Suppressor macrophage (primary cell): ENCODE data around the gene CCDC77.

Experiments
- DNase-seq, 4 experiments: peaks; one replicate each; pipeline ENCODE4 v3.0.0-alpha.2; 2020 to 2022

Gene CCDC77

DNA sequence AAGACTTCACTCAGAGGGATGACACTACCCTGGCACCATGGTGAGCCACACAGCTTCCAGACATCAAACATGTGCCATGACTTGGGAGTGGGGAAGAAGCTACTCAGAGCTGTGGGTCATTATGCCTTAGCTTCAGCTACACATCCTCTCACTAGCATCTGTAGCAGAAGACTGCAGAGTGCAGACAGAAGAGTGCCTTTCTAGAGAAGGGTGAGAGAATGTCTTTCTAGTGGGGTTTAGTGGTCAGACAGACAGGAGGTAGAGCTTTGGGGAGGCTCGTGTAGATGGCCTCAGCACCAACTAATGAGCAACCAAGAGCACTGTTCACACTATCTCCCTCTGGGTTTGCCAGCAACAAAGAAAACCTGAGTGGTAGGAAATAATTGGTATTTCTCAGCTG is 53.4 kb downstream of the CCDC77 start:
- no peak for DNase-seq

DNA sequence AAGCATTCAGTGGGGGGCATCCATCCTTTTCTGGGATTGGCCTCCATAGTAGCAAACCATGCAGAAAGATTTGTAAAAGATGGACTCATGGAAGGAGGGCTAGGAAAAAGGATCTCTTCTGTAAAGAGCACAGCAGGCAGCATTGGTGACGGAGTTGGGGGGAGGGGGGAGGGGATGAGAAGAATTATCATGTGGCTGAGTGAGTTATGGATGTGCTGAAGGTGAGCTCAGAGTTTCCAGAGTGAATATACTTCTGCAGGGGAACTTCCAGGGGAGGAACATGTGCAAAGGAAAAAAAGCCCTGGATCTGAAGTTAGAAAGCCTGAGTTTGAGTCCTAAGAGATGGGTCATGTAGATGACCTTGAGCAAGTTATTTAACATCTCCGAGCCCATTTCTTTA is 54.4 kb downstream of the CCDC77 start:
- DNase-seq = no peak

DNA sequence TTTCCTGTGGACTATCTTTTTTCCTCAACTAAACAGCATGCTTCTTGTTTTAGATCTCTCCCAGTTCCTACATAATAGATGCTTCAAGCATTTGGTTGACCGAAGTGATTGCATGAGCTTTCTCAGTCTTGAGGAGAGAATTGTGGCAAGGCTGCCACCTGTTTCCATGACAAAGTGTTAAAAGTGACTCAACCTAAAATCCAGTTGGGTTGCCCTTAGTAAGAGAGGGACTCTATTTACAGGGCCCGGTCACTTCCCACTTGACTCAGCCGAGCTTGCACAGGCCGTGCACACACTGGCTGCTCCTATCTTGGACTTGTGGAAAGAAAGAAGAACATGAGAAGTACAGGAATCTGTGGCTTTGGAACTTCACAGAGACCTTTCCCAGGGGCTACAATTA is 56.2 kb downstream of the CCDC77 start:
- no peak for DNase-seq

DNA sequence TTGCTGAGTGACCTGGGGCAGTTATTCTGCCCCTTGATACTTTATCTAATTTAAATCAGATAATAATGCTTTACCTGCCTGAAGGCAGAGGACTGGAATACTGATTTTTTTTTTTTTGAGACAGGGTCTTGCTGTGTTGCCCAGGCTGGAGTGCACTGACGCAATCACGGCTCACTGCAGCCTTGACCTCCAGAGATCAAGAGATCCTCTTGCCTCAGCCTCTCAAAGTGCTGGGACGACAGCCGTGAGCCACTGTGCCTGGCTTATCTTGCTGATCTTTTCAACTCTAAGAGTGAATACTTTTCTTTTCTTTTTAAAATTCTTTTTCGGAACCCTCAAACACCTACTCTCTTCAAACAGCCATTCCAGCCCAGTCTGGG is 57.6 kb downstream of the CCDC77 start:
- DNase-seq = no peak

DNA sequence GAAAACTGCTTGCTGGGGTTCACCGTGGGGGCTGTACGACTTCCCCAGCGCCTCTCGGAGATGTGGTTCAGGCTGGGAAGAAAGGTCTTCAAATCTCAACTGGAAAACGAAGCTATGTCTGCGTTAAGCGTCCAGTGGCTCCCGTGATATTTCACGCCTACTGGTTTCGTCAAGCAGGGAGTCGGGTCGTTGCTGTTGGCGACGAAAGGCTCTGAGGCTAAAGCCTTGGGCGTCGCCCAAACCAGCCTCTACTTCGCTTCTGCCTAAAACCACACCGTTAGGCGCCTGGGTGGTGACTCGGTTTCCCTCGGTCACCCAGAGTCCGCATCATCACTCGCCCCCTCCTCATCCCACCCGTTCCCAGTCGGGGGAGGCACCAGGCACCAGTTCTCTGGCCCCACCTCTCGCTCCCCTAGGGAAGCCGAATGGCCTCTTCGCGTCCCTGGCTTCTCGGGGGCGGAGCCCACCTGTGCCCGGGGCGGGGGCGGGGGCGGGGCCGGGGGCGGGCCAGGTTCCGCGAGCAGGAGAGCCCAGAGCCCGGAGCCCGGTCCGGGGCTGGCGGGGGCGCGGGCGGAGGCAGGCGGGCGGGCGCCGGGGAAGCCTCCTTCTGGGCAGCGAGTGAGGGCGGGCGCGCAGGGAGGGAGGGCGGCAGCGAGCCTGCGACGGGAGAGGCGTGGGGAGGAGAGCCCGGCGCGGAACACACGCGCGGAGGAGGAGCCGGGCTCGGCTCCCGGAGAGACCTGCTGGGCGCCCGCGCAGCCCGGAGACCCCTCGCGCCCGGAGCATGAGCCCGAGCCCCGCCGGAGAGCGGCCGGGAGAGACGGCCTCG is 58.2 kb downstream of the CCDC77 start, which contains the start of gene B4GALNT3:
Gene B4GALNT3, plus strand, starts transcription at position 510 of the 829 bp plus-strand sequence. CDS start 438 bp downstream, outside the sequence.
- peak; percentile 19 to 61 (median 41) for DNase-seq

DNA sequence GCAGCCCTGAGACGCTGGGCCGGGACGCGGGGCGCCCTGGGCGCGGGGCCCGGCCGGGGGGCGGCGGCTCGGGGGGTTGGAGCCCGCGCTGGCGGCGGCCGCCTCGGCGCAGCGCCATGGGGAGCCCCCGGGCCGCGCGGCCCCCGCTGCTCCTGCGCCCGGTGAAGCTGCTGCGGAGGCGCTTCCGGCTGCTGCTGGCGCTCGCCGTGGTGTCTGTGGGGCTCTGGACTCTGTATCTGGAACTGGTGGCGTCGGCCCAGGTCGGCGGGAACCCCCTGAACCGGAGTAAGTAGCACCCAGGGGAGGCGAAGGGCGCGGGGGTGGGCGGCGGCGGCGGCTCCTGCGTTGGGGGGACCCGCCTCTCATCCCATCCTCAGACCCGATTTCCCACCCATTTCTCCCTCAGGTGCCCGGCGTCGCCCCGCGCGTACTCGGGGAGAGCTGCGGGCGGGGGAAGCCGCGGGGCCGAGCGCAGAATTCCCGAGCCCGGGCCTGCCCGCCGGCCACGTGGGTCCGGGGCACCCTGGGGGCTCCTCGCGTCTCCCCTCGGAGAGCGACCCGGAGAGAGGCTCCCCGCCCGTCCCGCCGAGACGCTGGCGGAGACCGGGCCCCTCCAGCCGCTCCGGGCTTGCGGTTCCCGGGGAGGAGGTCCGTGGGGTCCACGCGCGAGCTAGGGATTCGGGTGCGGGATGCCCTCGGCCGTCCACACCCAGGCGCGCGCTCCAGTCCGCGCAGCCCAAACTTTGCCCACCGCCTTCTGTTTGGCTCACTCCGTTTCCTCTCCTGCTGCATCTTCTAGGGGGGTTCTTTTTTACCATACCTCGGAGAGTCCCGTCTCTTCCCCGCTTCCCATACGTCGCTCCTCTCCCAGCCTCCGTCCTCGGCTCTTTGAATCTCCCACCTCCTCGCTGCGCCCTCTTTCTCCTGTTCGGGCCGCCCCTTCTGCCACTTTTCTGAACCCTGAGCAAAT is 59.1 kb downstream of the CCDC77 start:
- DNase-seq = peak in 2 of 4 experiments; percentile 29 to 30

DNA sequence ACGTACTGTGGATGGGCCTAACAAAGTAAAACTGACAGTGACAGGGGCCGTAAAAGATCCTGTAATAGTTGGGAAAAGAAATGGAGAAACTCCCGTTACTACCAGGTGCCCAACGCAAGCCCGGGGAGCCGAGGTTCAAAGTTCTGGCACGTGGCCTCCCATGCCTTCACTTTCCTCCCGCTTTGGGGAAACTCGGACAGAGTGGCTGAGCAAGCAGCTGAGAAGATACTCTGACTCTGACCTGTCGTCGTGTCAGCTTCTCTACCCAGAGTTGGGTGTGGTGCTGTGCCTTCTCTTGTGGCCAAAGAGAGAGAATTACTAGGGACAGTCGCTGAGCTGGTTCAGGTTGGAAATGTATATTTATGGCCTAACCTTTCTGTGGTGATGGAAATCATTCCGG is 60.0 kb downstream of the CCDC77 start:
- DNase-seq = no peak

DNA sequence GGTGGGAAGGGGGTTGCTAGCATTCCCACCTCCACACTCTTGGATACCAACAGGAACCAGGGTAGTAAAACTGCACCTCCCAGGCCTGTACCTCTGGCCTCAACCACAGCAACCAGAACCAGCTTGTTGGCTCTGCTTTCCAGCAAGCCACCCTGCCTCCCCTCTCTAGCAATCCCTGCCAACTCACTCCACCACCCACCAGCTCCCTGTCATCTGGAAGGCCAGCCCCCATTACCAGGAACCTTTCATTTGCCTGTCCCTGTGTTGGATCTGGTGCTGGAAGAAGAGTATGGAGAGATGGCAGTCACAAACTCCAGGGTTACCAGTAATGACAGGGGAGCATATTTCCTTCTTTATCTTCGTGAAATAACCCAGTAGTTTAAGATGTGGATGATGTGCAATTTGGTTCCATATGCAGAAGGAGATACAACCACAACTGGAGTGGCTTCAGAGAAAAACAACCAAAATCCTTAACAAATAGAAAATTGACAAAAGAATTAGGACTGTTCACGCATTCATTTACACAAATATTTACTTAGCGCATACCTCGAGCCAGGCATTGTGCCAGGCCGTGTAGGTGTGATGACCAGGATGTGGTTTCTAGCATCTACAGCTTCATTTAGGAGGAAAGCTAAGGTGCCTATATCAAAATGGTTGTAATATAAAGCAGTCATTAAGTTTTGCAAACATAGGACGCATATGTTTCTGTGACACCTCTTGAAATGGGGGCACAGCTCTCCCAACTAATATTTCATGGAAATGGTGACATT is 61.7 kb downstream of the CCDC77 start:
- DNase-seq = no peak

DNA sequence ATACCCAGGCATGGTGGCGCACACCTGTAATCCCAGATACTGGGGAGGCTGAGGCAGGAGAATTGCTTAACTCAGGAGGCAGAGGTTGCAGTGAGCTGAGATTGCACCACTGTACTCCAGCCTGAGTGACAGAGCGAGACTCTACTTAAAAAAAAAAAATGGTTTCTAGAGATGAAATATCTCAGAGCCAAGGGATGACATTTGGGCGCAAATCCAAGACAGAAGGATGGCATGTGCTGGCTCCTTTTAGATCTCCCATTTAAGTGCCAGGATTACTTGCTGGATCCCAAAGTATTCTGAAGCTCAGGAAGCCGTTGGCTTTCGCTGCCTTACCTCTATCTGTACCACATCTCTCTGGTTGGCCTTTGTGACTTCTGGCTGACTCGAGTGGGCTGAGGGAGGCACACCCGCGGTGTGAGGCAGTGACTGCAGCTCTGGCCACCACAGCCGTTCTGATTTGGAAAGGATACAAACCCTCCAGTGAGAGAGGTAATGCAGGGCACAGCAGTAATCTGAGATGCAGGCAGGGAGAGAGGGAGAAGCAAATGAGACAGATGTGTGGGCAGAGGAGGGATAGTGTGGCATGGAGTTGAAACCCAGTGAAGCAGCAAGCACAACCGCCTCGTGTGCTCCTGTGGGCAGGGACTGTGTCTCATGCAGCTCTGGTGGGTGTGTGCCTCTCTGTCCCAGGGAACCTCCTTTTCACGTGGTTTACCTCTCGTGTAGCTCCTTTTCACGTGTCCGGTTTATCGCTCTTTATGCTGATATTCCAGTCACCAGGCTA is 63.2 kb downstream of the CCDC77 start:
- no peak for DNase-seq

DNA sequence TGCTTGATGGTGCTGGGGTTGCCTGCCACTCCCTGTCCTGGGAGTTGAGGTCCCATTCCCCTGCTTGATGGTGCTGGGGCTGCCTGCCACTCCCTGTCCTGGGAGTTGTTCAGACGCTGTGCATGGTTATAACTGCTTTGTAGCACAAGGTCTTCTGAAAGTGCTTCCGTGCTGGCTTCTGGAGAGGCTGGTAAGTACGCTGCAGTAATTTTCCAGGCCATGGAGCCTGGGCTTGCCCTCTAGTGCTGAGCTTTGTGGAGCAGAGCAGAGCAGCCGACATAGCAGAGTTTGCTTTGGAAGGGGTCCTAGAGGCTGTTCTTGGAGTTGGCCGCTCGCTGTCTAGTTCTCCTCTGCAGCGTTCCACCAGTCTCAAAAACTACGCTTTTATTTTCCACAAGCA is 64.6 kb downstream of the CCDC77 start:
- DNase-seq = no peak

DNA sequence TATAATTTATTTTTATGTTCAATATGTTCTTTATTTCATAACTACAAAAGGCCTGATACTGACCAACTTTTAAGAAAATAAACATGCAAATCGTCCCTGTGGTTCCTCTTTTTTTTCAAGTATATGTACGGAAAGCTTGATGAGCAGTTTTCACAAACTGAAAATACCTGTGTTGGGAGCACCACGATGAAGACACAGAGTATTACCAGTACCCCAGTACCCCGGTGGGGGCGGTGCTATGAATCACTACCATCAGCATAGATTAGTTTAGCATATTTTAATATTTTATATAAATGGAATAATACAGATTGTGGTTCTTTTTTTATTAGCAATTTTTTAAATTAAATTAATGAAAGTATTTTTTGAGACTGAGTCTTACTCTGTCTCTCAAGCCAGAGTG is 65.3 kb downstream of the CCDC77 start:
- DNase-seq = no peak

DNA sequence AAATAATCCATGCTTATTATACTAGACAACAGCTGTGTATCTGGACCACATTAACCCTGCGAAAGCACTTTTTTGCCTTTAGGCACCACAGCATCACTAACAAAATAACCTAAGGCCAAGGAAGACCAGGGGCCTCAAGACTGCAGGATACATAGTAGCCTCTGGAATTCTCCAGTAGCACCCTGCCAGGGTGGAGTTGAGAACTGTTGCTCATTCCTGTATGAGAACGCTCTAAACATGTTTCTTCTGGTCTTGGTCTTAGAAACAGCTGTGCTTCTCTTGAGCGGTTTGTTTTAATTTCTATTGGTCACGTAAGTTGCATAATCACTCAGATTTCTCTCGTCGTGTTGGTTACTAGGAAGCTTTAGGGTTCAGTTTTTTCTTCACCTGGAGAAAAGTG is 66.1 kb downstream of the CCDC77 start:
- no peak for DNase-seq

DNA sequence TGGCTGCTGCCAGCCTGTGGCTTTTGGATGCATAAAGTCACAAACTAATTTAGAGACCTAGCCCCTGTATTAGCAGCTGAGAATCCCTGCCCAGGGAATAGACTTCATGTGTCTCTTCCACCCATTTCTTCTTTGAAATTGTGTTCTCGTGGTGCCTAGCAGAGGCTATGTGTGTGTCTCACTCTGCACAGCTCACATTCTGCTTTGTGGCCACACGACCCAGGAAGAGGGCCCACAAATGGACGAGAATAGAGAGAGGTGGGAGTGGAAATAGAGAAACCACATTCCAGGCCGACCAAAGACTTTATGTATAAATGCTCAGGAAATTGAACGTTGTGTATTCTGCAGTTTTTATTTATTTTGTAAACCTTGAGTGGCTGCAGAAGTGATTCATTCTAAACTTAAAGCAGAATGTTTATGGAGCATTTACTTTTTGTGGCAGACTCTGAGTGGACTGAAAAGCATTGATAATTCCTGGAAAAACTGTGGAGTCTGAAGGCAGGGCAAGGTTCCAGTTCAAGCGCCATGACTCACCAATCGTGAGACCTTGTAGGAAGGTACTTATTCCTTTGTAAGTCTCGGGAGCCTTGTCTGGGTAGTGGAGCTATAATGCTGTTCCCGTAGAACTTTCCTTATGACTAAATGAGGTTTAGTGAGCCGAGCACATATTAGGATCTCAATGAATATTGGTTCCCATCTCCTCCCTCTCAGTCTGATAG is 67.4 kb downstream of the CCDC77 start:
- no peak for DNase-seq

DNA sequence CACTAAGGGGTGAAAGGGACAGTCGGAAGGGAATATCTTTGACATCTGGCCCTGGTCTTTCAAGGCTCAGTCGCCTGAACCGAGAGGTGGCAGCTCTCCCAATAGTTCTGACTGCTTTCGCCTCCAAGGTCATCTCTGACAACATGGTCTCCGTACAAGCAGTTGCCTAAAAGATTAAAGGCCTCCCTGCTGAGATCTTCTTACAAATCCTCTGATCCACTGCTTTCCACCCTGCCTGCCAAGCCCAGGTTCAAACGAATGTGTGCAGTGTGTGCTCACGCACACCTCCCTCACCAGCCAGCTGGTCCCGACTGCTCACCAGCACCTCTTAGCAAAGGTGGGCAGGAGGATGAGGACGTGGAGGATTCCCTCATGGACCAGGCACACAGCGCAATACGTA is 68.7 kb downstream of the CCDC77 start:
- DNase-seq = no peak

DNA sequence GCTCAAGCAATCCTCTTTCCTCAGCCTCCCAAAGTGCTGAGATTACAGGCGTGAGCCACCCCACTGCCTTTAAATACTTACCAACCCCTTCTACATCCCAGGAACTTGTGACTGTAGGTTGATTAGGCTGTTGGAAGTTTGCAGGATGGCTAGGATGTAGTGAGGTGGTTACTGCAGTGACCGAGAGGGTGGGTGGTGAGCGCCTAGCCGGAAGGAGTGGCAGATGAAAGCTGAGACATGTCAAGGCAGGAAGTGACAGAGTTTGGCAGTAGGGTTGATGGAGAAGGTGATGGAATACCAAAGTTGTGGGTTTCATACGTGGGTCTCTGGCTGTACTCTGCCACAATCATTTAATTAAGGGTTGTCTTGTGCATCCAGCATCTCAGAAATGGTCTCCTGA is 71.8 kb downstream of the CCDC77 start:
- DNase-seq = no peak

DNA sequence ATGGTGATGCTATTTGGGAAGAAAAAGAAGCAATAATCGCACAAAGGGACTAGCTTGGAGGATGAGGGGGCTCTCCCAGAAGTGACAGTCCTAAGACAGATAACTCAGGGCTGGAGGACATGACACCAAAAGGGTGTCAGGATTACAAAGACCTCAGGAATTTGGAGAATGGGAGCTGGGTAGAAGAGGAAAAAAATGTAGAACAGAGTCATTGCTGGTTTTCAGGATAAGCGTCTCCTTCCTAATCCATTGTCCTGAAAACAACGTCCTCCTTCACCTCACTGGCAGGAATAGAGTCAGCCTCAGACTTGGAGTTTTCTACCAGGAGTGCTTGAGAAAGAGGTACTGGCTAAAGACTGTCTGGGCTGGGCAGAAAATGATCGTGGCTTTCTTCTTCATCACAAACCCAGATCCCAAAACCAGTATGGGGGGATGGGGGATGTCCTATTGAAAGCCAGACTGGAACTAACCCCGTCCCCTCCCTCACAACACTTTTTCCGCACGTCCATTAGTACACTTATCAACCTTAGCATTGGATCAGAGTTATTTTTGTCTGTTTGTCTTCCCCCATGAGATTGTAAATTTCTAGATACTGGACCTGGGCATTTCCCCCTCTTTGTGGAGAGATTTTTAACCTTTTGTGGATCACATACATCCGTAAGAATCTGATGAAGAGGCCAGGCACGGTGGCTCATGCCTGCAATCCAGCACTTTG is 72.6 kb downstream of the CCDC77 start:
- no peak for DNase-seq

DNA sequence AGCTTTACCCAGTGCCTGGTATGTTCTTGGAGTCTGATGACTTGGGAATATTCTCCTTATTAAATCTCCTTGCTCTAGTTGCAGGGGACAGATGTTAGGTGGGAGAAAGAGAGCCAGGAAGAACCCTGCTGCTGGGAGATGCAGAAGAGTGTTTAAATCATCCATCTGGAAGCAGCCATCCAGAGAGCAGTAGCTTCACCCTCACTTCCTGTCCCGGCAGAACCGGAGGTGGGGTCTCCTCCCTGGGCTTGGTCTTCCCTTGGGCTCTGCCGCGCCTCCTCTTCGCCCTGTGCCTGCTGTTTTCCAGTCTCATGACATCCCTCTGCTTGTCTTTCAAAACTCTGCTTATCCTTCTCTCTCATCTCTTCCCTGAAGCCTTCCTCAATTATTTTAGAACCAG is 73.8 kb downstream of the CCDC77 start:
- no peak for DNase-seq

DNA sequence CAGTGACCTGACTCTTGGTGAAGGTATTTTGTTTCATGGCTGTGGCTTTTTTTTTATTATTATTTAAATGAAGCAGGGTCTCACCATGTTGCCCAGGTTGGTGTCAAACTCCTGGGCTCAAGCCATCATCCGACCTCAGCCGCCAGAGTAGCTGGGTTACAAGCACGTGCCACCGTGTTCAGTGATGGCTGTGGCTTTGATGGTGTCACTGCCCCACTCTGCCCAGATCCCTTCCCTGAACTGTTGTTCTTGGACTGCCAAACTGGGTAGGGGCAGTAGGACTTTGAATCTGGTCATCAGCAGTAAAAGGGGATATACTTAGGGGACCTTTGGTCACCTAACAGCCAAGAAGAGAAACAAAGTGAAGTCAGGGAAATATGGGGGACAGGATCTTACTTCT is 77.7 kb downstream of the CCDC77 start:
- DNase-seq = no peak

DNA sequence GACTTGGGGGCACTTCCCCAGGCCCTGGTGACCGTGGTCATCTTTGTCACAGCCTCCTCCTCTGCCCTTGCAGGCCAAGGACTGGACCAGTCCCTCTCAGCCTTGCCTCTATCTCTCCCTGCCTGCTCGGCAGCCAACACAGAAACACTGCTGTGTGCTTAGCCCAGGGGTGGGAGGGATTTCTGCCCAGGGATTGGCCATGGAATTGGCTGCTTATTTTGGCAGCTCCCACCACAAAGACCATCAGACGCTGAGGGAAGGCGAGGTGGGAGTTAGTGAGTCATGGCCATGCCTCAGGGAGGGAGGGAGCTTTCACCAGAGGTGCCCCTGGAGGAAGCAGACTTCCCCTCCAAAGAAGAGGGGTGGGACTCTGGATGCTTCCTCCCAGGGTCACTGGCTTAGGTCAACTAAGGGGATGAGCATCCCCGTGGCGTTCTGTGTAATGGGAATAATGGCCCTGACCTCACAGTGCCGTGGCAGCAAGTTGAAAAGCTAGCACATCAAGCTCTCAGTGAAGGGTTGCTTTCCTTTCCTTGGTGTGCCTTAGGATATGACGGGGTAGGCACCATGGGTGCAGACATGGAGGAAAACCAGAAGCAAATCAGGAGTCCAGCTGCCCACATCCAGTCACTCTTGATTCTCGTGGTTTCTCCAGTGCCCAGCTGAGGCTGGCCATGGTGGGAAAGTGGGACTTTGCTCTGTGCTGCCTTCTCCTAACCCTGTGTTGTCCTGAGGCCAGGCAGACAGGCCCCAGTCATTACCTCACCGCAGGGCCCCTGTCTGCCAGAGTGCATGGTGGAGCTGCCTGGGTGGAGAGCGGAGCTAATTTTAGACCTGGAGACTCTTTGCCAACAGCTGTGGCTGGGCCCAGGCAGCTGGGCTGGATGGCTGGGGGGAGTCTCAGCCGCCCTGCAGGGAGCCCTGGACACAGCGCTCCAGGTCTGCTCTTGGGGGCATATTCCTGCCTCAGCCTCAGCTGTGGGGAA is 79.7 kb downstream of the CCDC77 start:
- peak in 1 of 4 experiments; percentile 17 for DNase-seq
